Astrocyte (in vitro differentiated cells and primary cell): Measurements from ENCODE around the gene BCAT1. TPM values are rescaled to one million over a fixed set of nuclear protein-coding genes. Genes with fewer than 3 reads are reported as not detected.

ENCODE experiments used
- DNase-seq: peaks from one replicate; pipeline ENCODE4 v3.0.0-alpha.2; 2010; ENCODE audit warnings: low read depth
- FAIRE-seq: peaks from 2 replicates; lab custom pipeline; 2011; peaks lifted over from hg19 to GRCh38; lab: Jason Lieb, UNC
- H2AFZ ChIP-seq: 2 replicates; pipeline ENCODE4 v1.6.0; 2012; ENCODE audit warnings: low read depth, low read length, inconsistent platforms
- H3K27ac ChIP-seq: 2 replicates; pipeline ENCODE4 v1.5.1; 2011; ENCODE audit warnings: low read depth, low read length, inconsistent platforms
- H3K27me3 ChIP-seq: 2 replicates; pipeline ENCODE4 v1.6.0; 2011; ENCODE audit warnings: low read length, inconsistent platforms; ENCODE audit not compliant: insufficient read depth
- H3K36me3 ChIP-seq: 2 replicates; pipeline ENCODE4 v1.5.1; 2011; ENCODE audit warnings: low read length, inconsistent platforms; ENCODE audit not compliant: insufficient read depth
- H3K4me1 ChIP-seq: 2 replicates; pipeline ENCODE4 v1.5.1; 2011; ENCODE audit warnings: low read length, inconsistent platforms; ENCODE audit not compliant: insufficient read depth
- H3K4me2 ChIP-seq: 2 replicates; pipeline ENCODE4 v1.6.0; 2012; ENCODE audit warnings: low read length, inconsistent platforms
- H3K4me3 ChIP-seq: 2 replicates; pipeline ENCODE4 v1.5.1; 2011; ENCODE audit warnings: low read depth, mild to moderate bottlenecking, low read length, inconsistent platforms; ENCODE audit not compliant: insufficient read depth
- H3K79me2 ChIP-seq: 2 replicates; pipeline ENCODE4 v1.6.0; 2012; ENCODE audit warnings: mild to moderate bottlenecking, low read length, inconsistent platforms; ENCODE audit not compliant: insufficient read depth
- H3K9ac ChIP-seq: 2 replicates; pipeline ENCODE4 v1.6.0; 2012; ENCODE audit warnings: mild to moderate bottlenecking, low read length, inconsistent platforms
- H3K9me3 ChIP-seq: 2 replicates; pipeline ENCODE4 v1.5.1; 2012; ENCODE audit warnings: low read depth, mild to moderate bottlenecking, low read length, inconsistent platforms; ENCODE audit not compliant: insufficient read depth
- H4K20me1 ChIP-seq: 2 replicates; pipeline ENCODE4 v1.6.0; 2012; ENCODE audit warnings: low read length, inconsistent platforms; ENCODE audit not compliant: insufficient read depth
- H3K27ac Mint-ChIP-seq: one replicate; pipeline ENCODE4 v1.8.0; 2021; ENCODE audit warnings: mild to moderate bottlenecking, mixed read lengths; ENCODE audit not compliant: unreplicated experiment
- H3K27me3 Mint-ChIP-seq: one replicate; pipeline ENCODE4 v1.8.0; 2021; ENCODE audit warnings: low read depth, mixed read lengths; ENCODE audit not compliant: unreplicated experiment
- H3K36me3 Mint-ChIP-seq: one replicate; pipeline ENCODE4 v1.8.0; 2021; ENCODE audit warnings: low read depth, mixed read lengths; ENCODE audit not compliant: unreplicated experiment
- H3K4me1 Mint-ChIP-seq: one replicate; pipeline ENCODE4 v1.8.0; 2021; ENCODE audit warnings: low read depth, mixed read lengths; ENCODE audit not compliant: unreplicated experiment
- H3K4me3 Mint-ChIP-seq: one replicate; pipeline ENCODE4 v1.8.0; 2021; ENCODE audit warnings: mild to moderate bottlenecking, moderate library complexity, mixed read lengths; ENCODE audit not compliant: unreplicated experiment
- H3K9me3 Mint-ChIP-seq: one replicate; pipeline ENCODE4 v1.8.0; 2021; ENCODE audit warnings: mild to moderate bottlenecking, mixed read lengths; ENCODE audit not compliant: unreplicated experiment
- CTCF ChIP-seq: IDR thresholded peaks from 2 replicates; pipeline ENCODE4 v1.5.1; 2011; ENCODE audit warnings: low read depth, mild to moderate bottlenecking, inconsistent platforms, low read length, moderate library complexity; ENCODE audit not compliant: insufficient read depth
- EZH2 ChIP-seq: IDR thresholded peaks from 2 replicates; pipeline ENCODE4 v1.6.1; 2012; ENCODE audit warnings: mild to moderate bottlenecking, low read length, inconsistent platforms; ENCODE audit not compliant: insufficient read depth
- total RNA-seq: library from RNA; stranded (reverse); gene quantifications from 2 replicates; pipeline ENCODE4 v1.2.1, GENCODE V29; 2021

The BCAT1 gene
- total RNA-seq, 1 donor from 2014 or later = 476 TPM

- Mint-ChIP-seq H3K4me1 (peaks cover 37% of the 10 kb centered on the region), H3K27ac (peak overlapping the region; percentile 73), H3K27me3 (no peaks in the 10 kb centered on the region), H3K36me3 (peaks cover 13% of the 10 kb centered on the region), H3K9me3 (no peaks in the 10 kb centered on the region), H3K4me3 (peak overlapping the region; percentile 88)
- TF ChIP-seq CTCF (no peak), EZH2 (no peak)
- DNase-seq (peak; percentile 40), FAIRE-seq (no peak)
- Histone ChIP-seq H3K79me2 (peaks cover 72% of the 10 kb centered on the region), H3K27ac (peak overlapping the region; percentile 75), H3K9me3 (no peaks in the 10 kb centered on the region), H4K20me1 (peaks cover 44% of the 10 kb centered on the region), H3K36me3 (peaks cover 2% of the 10 kb centered on the region), H3K4me3 (peak overlapping the region; percentile 51), H3K9ac (peak overlapping the region; percentile 81), H2AFZ (peak overlapping the region; percentile 43), H3K27me3 (no peaks in the 10 kb centered on the region), H3K4me1 (peaks cover 38% of the 10 kb centered on the region), H3K4me2 (peak overlapping the region; percentile 92)
Observed at GRCh38 chr12:24902511-24903328, 46.2 kb downstream of the BCAT1 start.

- Histone ChIP-seq H3K4me1 (peaks cover 38% of the 10 kb centered on the region), H4K20me1 (peaks cover 42% of the 10 kb centered on the region), H3K79me2 (peaks cover 69% of the 10 kb centered on the region), H3K27ac (peak overlapping the region; percentile 75), H3K36me3 (peaks cover 2% of the 10 kb centered on the region), H3K4me3 (peak overlapping the region; percentile 51), H3K4me2 (peak overlapping the region; percentile 92), H3K9me3 (no peaks in the 10 kb centered on the region), H2AFZ (peak overlapping the region; percentile 43), H3K27me3 (no peaks in the 10 kb centered on the region), H3K9ac (peak overlapping the region; percentile 81)
- H3K27ac Mint-ChIP-seq = peak overlapping the region; percentile 73
- no peak for FAIRE-seq
- TF ChIP-seq EZH2 = no peak
- H3K36me3 Mint-ChIP-seq = peaks cover 13% of the 10 kb centered on the region
- H3K4me3 Mint-ChIP-seq = peak overlapping the region; percentile 88
- H3K9me3 Mint-ChIP-seq = no peaks in the 10 kb centered on the region
- peak; percentile 47 for DNase-seq
- H3K27me3 Mint-ChIP-seq = no peaks in the 10 kb centered on the region
- H3K4me1 Mint-ChIP-seq = peaks cover 39% of the 10 kb centered on the region
Observed at GRCh38 chr12:24901576-24902461, 47.1 kb downstream of the BCAT1 start.

DNA sequence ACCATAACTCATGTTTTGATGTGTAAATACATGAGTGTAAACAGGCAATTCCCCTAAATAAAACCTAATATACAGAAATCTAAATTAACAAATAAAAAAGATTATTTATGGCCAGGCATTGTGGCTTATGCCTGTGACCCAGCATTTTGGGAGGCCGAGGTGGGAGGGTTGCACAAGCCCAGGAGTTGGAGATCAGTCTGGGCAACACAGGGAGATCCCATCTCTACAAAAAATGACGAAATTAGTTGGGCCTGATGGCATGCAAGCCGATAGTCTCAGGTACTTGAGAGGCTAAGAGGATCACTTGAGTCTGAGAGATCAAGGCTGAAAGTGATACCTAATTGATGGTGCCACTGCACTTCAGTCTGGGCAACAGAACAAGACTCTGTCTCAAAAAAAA, 48.7 kb downstream of the BCAT1 start:
- Mint-ChIP-seq H3K27ac (peak overlapping the region; percentile 73), H3K36me3 (peaks cover 15% of the 10 kb centered on the region), H3K4me3 (no peak overlapping the region), H3K9me3 (no peaks in the 10 kb centered on the region), H3K4me1 (peaks cover 40% of the 10 kb centered on the region), H3K27me3 (no peaks in the 10 kb centered on the region)
- no peak overlapping the region for H3K9ac ChIP-seq
- H3K27me3 ChIP-seq = no peaks in the 10 kb centered on the region
- no peak overlapping the region for H2AFZ ChIP-seq
- no peak for TF ChIP-seq CTCF
- TF ChIP-seq EZH2 = no peak
- H3K4me2 ChIP-seq = no peak overlapping the region
- H3K36me3 ChIP-seq = peaks cover 2% of the 10 kb centered on the region
- no peaks in the 10 kb centered on the region for H3K9me3 ChIP-seq
- H3K79me2 ChIP-seq = peaks cover 69% of the 10 kb centered on the region
- no peak for DNase-seq
- no peak for FAIRE-seq
- H3K4me1 ChIP-seq = peaks cover 34% of the 10 kb centered on the region
- H3K4me3 ChIP-seq = no peak overlapping the region
- H3K27ac ChIP-seq = peak overlapping the region; percentile 75
- H4K20me1 ChIP-seq = peaks cover 37% of the 10 kb centered on the region
